H9 (cell line): ENCODE results near the gene DENND5A. TPM values are rescaled to one million over a fixed set of nuclear protein-coding genes. Genes with fewer than 3 reads are reported as not detected.

Source experiments
- DNase-seq: peaks from one replicate; pipeline ENCODE4 v3.0.0-alpha.2; 2017
- H2AFZ ChIP-seq: one replicate; pipeline ENCODE4 v1.6.1; 2013; ENCODE audit warnings: mild to moderate bottlenecking, low read length, control low read depth, moderate library complexity
- H2AK5ac ChIP-seq: 2 replicates; pipeline ENCODE4 v1.6.1; 2013; ENCODE audit warnings: low read length, control low read depth, mixed read lengths; ENCODE audit not compliant: insufficient read length
- H2BK120ac ChIP-seq: one replicate; pipeline ENCODE4 v1.6.1; 2013; ENCODE audit warnings: low read depth, mild to moderate bottlenecking, low read length, control low read depth, inconsistent platforms; ENCODE audit not compliant: poor library complexity, severe bottlenecking
- H2BK12ac ChIP-seq: 2 replicates; pipeline ENCODE4 v1.6.1; 2013; ENCODE audit warnings: low read length, control low read depth, mixed read lengths, low read depth; ENCODE audit not compliant: insufficient read length
- H2BK15ac ChIP-seq: 2 replicates; pipeline ENCODE4 v1.6.1; 2013; ENCODE audit warnings: low read depth, low read length, control low read depth
- H2BK20ac ChIP-seq: one replicate; pipeline ENCODE4 v1.6.1; 2013; ENCODE audit warnings: low read depth, mild to moderate bottlenecking, low read length, control low read depth, inconsistent platforms; ENCODE audit not compliant: poor library complexity, severe bottlenecking
- H2BK5ac ChIP-seq: 2 replicates; pipeline ENCODE4 v1.6.1; 2013; ENCODE audit warnings: low read length, control low read depth, mixed read lengths; ENCODE audit not compliant: insufficient read length
- H3K14ac ChIP-seq: 2 replicates; pipeline ENCODE4 v1.6.1; 2013; ENCODE audit warnings: low read length, control low read depth; ENCODE audit not compliant: insufficient read depth
- H3K18ac ChIP-seq: 2 replicates; pipeline ENCODE4 v1.6.1; 2013; ENCODE audit warnings: low read depth, mild to moderate bottlenecking, mixed read lengths, low read length, control low read depth; ENCODE audit not compliant: insufficient read length
- H3K23ac ChIP-seq: 2 replicates; pipeline ENCODE4 v1.6.1; 2013; ENCODE audit warnings: low read length, control low read depth, mixed read lengths, low read depth; ENCODE audit not compliant: insufficient read length
- H3K23me2 ChIP-seq: 2 replicates; pipeline ENCODE4 v1.6.1; 2013; ENCODE audit warnings: low read depth, mild to moderate bottlenecking, mixed read lengths, low read length, control low read depth; ENCODE audit not compliant: insufficient read length, poor library complexity, severe bottlenecking
- H3K27ac ChIP-seq: 2 replicates; pipeline ENCODE4 v1.5.1; 2013; ENCODE audit warnings: low read length, control low read depth, mixed read lengths, low read depth; ENCODE audit not compliant: insufficient read length
- H3K27me3 ChIP-seq: 2 replicates; pipeline ENCODE4 v1.6.1; 2013; ENCODE audit warnings: low read length, control low read depth, inconsistent platforms; ENCODE audit not compliant: insufficient read depth
- H3K4ac ChIP-seq: 2 replicates; pipeline ENCODE4 v1.6.1; 2013; ENCODE audit warnings: low read depth, mild to moderate bottlenecking, control low read depth, inconsistent platforms, low read length, moderate library complexity
- H3K4me1 ChIP-seq: 2 replicates; pipeline ENCODE4 v1.6.1; 2013; ENCODE audit warnings: low read length, control low read depth, inconsistent platforms; ENCODE audit not compliant: insufficient read depth
- H3K4me2 ChIP-seq: 2 replicates; pipeline ENCODE4 v1.6.1; 2013; ENCODE audit warnings: low read length, control low read depth, mixed read lengths; ENCODE audit not compliant: insufficient read length, insufficient read depth
- H3K56ac ChIP-seq: 2 replicates; pipeline ENCODE4 v1.6.1; 2013; ENCODE audit warnings: low read depth, mild to moderate bottlenecking, mixed read lengths, low read length, control low read depth; ENCODE audit not compliant: insufficient read length
- H3K79me1 ChIP-seq: 2 replicates; pipeline ENCODE4 v1.6.1; 2013; ENCODE audit warnings: low read depth, mild to moderate bottlenecking, moderate library complexity, low read length, control low read depth, inconsistent platforms; ENCODE audit not compliant: insufficient read depth, poor library complexity, severe bottlenecking
- H3K79me2 ChIP-seq: 2 replicates; pipeline ENCODE4 v1.6.1; 2013; ENCODE audit warnings: low read length, control low read depth, inconsistent platforms; ENCODE audit not compliant: insufficient read depth
- H3K9ac ChIP-seq: 2 replicates; pipeline ENCODE4 v1.6.1; 2013; ENCODE audit warnings: low read length, control low read depth, mixed read lengths; ENCODE audit not compliant: insufficient read length; ENCODE audit errors: extremely low read depth
- H3K9me3 ChIP-seq: one replicate; pipeline ENCODE4 v1.6.1; 2013; ENCODE audit warnings: low read depth, low read length, inconsistent platforms; ENCODE audit not compliant: control insufficient read depth
- H3T11ph ChIP-seq: one replicate; pipeline ENCODE4 v1.6.1; 2013; ENCODE audit warnings: mild to moderate bottlenecking, low read length, control low read depth, inconsistent platforms
- H4K20me1 ChIP-seq: one replicate; pipeline ENCODE4 v1.6.1; 2013; ENCODE audit not compliant: control insufficient read depth, insufficient read length, insufficient read depth
- H4K5ac ChIP-seq: 2 replicates; pipeline ENCODE4 v1.6.1; 2013; ENCODE audit warnings: low read depth, mild to moderate bottlenecking, mixed read lengths, low read length, control low read depth; ENCODE audit not compliant: insufficient read length
- H4K8ac ChIP-seq: replicated peaks from 2 replicates; pipeline ENCODE4 v1.6.1; 2013; ENCODE audit warnings: low read length, control low read depth, mixed read lengths, low read depth; ENCODE audit not compliant: insufficient read length
- H4K91ac ChIP-seq: 2 replicates; pipeline ENCODE4 v1.6.1; 2013; ENCODE audit warnings: low read depth, mild to moderate bottlenecking, moderate library complexity, mixed read lengths, low read length, control low read depth; ENCODE audit not compliant: insufficient read length
- H3K27ac Mint-ChIP-seq, 3 experiments: 2 replicates in 2 of 3; 3 replicates in 1 of 3; pipeline ENCODE4 v1.8.0; 2020 to 2021; ENCODE audit warnings: mixed read lengths in 3 of 3, mild to moderate bottlenecking in 1 of 3, moderate library complexity in 1 of 3
- H3K27me3 Mint-ChIP-seq: 2 replicates; pipeline ENCODE4 v1.8.0; 2021; ENCODE audit warnings: low read depth, mild to moderate bottlenecking, moderate library complexity, mixed read lengths
- H3K36me3 Mint-ChIP-seq, 3 experiments: 2 replicates in 2 of 3; 3 replicates in 1 of 3; pipeline ENCODE4 v1.8.0; 2020 to 2021; ENCODE audit warnings: low read depth in 3 of 3, mixed read lengths in 3 of 3; ENCODE audit not compliant: insufficient read depth in 1 of 3
- H3K4me1 Mint-ChIP-seq, 2 experiments: 2 replicates each; pipeline ENCODE4 v1.8.0; 2020; ENCODE audit warnings: mixed read lengths in 2 of 2
- H3K4me3 Mint-ChIP-seq, 2 experiments: 2 replicates in 1 of 2; 3 replicates in 1 of 2; pipeline ENCODE4 v1.8.0; 2020 to 2021; ENCODE audit warnings: mild to moderate bottlenecking in 2 of 2, mixed read lengths in 2 of 2, moderate library complexity in 1 of 2
- H3K9me3 Mint-ChIP-seq, 2 experiments: 2 replicates in 1 of 2; 3 replicates in 1 of 2; pipeline ENCODE4 v1.8.0; 2020; ENCODE audit warnings: mild to moderate bottlenecking in 2 of 2, mixed read lengths in 2 of 2, moderate library complexity in 1 of 2
- CTCF ChIP-seq: fragments of 200-600 bp; sonication (generic); conservative IDR thresholded peaks from 3 replicates; pipeline ENCODE4 v1.8.0; 2021; ENCODE audit warnings: antibody characterized with exemption, mild to moderate bottlenecking
- WGBS: extraction: QIAGEN DNeasy Blood & Tissue Kit; methylation state at CpG from one replicate; pipeline ENCODE4 v1.1.7; 2013; ENCODE audit warnings: missing lambda C conversion rate, low lambda C conversion rate, mixed read lengths; ENCODE audit not compliant: insufficient read length; ENCODE audit errors: extremely low coverage; 5-methylcytosine and 5-hydroxymethylcytosine counted together
- total RNA-seq: library from RNA; stranded (reverse); gene quantifications from 2 replicates; pipeline ENCODE4 v1.2.1, GENCODE V29; 2021

DENND5A gene
- total RNA-seq, 1 experiment from 2014 or later: 59.6 TPM

GRCh38 chr11:9172389-9172788 is 92.8 kb downstream of the DENND5A start:
- H3K56ac ChIP-seq: no peak overlapping the region
- TF ChIP-seq CTCF: no peak
- no peak overlapping the region for H4K5ac ChIP-seq
- H3K14ac ChIP-seq: no peak overlapping the region
- no peak overlapping the region for H3T11ph ChIP-seq
- WGBS: no CpG with 5 or more reads among the region's 5 CpGs
- no peaks in the 10 kb centered on the region for H3K23me2 ChIP-seq
- H3K79me1 ChIP-seq: no peaks in the 10 kb centered on the region
- no peak overlapping the region for H2BK5ac ChIP-seq
- Mint-ChIP-seq H3K4me3 (no peak overlapping the region), H3K4me1 (peaks cover 4 to 7% of the 10 kb centered on the region in 2 experiments), H3K36me3 (peaks cover 23 to 49% (median 47%) of the 10 kb centered on the region in 3 experiments; a peak in 5 of 7 replicates), H3K9me3 (no peaks in the 10 kb centered on the region; a peak in 1 of 5 replicates), H3K27me3 (no peaks in the 10 kb centered on the region; the same call in 1 of the 2 replicates), H3K27ac (no peak overlapping the region)
- H3K27me3 ChIP-seq: no peaks in the 10 kb centered on the region
- no peak overlapping the region for H3K18ac ChIP-seq
- no peak overlapping the region for H4K8ac ChIP-seq
- no peak overlapping the region for H2AFZ ChIP-seq
- no peak overlapping the region for H3K23ac ChIP-seq
- no peak overlapping the region for H2BK120ac ChIP-seq
- H3K4me1 ChIP-seq: no peaks in the 10 kb centered on the region
- no peaks in the 10 kb centered on the region for H4K20me1 ChIP-seq
- H2BK20ac ChIP-seq: no peak overlapping the region
- no peak overlapping the region for H3K4me2 ChIP-seq
- H3K9me3 ChIP-seq: no peaks in the 10 kb centered on the region
- no peak overlapping the region for H3K27ac ChIP-seq
- no peak overlapping the region for H3K4ac ChIP-seq
- H3K79me2 ChIP-seq: no peaks in the 10 kb centered on the region
- DNase-seq: no peak
- no peak overlapping the region for H2BK12ac ChIP-seq
- no peak overlapping the region for H4K91ac ChIP-seq
- H2AK5ac ChIP-seq: no peak overlapping the region
- H2BK15ac ChIP-seq: no peak overlapping the region
- no peak overlapping the region for H3K9ac ChIP-seq
